ENCODE results near the gene CTNND2. TPM values are rescaled to one million over a fixed set of nuclear protein-coding genes. Genes with fewer than 3 reads are reported as not detected.
A peak's percentile ranks its signal among the peaks of the same experiment; 100 is the strongest.

The CTNND2 gene
- total RNA-seq, 1 experiment from 2014 or later: not detected

DNA sequence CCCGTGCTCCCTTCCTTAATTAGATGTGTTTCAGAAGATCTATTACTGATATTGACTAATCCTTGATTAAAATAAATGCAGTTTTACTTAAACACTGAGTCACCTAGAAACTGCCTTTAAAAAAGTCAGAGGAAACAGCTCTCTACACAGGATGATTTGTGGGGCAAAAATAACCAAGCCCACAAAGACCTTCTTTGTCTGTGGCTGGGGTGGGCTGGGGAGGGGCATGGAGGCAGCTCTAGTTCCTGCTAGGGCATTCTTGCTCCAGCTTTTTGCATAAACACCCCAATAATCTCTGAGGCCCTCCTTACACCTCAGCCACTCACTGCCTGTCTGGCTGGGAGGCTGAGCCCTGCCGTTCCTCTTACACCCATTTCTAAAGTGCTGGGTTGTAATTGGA is 915.6 kb downstream of the CTNND2 start:
- CTCF ChIA-PET: interaction anchor here (0.6 to 2.2 kb wide), 19 partner anchors 11 to 1420 kb away, joined by 3 to 8 read pairs (median 4); no protein-coding TSS in a partner anchor
- POLR2A ChIA-PET: interaction anchor here (1.1 kb wide), 1 partner anchor 12 kb away, joined by 4 read pairs; no protein-coding TSS in a partner anchor
- TF ChIP-seq, protein P1, sequence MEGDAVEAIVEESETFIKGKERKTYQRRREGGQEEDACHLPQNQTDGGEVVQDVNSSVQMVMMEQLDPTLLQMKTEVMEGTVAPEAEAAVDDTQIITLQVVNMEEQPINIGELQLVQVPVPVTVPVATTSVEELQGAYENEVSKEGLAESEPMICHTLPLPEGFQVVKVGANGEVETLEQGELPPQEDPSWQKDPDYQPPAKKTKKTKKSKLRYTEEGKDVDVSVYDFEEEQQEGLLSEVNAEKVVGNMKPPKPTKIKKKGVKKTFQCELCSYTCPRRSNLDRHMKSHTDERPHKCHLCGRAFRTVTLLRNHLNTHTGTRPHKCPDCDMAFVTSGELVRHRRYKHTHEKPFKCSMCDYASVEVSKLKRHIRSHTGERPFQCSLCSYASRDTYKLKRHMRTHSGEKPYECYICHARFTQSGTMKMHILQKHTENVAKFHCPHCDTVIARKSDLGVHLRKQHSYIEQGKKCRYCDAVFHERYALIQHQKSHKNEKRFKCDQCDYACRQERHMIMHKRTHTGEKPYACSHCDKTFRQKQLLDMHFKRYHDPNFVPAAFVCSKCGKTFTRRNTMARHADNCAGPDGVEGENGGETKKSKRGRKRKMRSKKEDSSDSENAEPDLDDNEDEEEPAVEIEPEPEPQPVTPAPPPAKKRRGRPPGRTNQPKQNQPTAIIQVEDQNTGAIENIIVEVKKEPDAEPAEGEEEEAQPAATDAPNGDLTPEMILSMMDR (IDR thresholded peaks at IDR 0.05; ENCODE audit: unreplicated experiment): no peak
- Mint-ChIP-seq H3K4me1 (ENCODE audit: insufficient read depth, unreplicated experiment) (peaks cover 5% of the 10 kb centered on the region), H3K4me3 (ENCODE audit: unreplicated experiment) (no peak overlapping the region), H3K27ac (ENCODE audit: low read depth, unreplicated experiment) (no peak overlapping the region), H3K9me3 (ENCODE audit: unreplicated experiment) (no peaks in the 10 kb centered on the region), H3K27me3 (ENCODE audit: insufficient read depth, unreplicated experiment) (peaks cover 62% of the 10 kb centered on the region), H3K36me3 (ENCODE audit: insufficient read depth, unreplicated experiment) (no peaks in the 10 kb centered on the region)
- no peak for DNase-seq (ENCODE audit: unreplicated experiment)
- intact Hi-C loops (cut with micrococcal nuclease): loop anchor here (1.0 to 10.0 kb wide), 3 partner anchors 194 to 504 kb away; no protein-coding TSS in a partner anchor
- BruUV-seq (replicated peaks): no TSS peak

DNA sequence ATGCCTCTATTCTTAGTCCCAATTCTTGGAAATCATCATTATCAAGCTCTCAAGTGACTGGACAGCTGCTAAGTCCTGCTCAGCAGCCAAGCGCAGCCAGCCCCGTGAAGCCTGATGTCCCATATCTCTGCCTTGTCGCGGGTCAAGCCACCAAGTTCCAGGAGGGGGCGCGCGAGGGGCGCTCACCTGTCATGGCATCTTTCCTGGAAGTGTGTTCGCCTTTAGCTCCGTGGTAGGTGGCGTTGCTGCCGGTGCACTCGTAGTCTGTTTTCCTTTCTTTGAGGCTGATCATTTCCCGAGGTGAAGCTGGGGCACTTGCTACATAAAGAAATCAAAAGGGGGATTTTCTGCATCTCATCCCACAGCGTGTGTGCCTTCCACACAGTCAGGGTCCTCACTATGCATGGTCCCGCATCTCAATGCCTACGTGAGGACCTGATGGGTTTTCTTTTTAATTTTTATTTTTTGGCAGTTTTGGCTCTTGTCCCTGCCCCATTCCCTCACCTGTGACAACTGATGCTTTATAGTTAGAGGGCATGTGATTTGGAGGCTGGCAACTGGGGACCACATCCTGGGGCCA is 916.2 kb downstream of the CTNND2 start:
- TF ChIP-seq, protein P1 (IDR thresholded peaks at IDR 0.05; ENCODE audit: unreplicated experiment): peak; percentile 68
- CTCF ChIA-PET: interaction anchor here (0.6 to 2.2 kb wide), 17 partner anchors 11 to 506 kb away, joined by 3 to 8 read pairs (median 4); no protein-coding TSS in a partner anchor
- POLR2A ChIA-PET: no interaction called here
- peaks cover 65% of the 10 kb centered on the region for H3K27me3 Mint-ChIP-seq (ENCODE audit: insufficient read depth, unreplicated experiment)
- no peak overlapping the region for H3K4me3 Mint-ChIP-seq (ENCODE audit: unreplicated experiment)
- no peaks in the 10 kb centered on the region for H3K36me3 Mint-ChIP-seq (ENCODE audit: insufficient read depth, unreplicated experiment)
- intact Hi-C loops (cut with micrococcal nuclease): loop anchor here (1.0 to 10.0 kb wide), 3 partner anchors 194 to 504 kb away; no protein-coding TSS in a partner anchor
- BruUV-seq (replicated peaks): no TSS peak
- H3K9me3 Mint-ChIP-seq (ENCODE audit: unreplicated experiment): no peaks in the 10 kb centered on the region
- peaks cover 5% of the 10 kb centered on the region for H3K4me1 Mint-ChIP-seq (ENCODE audit: insufficient read depth, unreplicated experiment)
- no peak overlapping the region for H3K27ac Mint-ChIP-seq (ENCODE audit: low read depth, unreplicated experiment)
- DNase-seq (ENCODE audit: unreplicated experiment): peak; percentile 70

DNA sequence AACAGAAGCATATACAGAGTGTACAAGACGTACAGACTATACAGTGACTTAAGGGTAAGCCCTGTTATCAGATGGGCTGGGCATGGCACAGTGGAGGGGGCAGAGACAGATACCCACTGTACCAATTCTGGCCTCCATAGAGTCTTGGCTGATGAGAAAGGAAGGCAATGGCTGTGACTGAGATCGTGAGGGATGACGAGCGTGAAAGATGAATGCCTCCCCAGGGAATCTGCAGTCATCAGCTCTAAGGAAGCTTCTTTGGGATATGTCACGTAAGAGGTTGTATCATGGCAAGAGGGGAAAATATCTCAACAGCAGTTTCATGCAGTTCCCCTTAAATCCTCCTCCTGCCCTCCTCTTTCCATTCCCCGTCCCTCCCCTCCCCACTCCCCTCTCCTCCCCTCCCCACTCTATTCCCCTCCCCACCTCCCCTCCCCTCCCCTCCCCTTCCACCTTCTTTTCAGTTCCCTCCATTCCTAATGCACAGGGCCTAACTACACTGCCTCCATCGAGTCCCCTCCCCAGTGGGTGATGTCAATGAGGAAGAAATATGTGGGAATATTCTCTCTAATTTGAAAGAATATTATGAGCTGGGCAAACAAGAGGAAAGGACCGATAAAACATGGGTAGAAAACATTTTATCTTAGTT is 916.8 kb downstream of the CTNND2 start:
- TF ChIP-seq, protein P1 (IDR thresholded peaks at IDR 0.05; ENCODE audit: unreplicated experiment): no peak
- Mint-ChIP-seq H3K4me3 (ENCODE audit: unreplicated experiment) (no peak overlapping the region), H3K27ac (ENCODE audit: low read depth, unreplicated experiment) (no peak overlapping the region), H3K27me3 (ENCODE audit: insufficient read depth, unreplicated experiment) (peaks cover 65% of the 10 kb centered on the region), H3K4me1 (ENCODE audit: insufficient read depth, unreplicated experiment) (peaks cover 5% of the 10 kb centered on the region), H3K36me3 (ENCODE audit: insufficient read depth, unreplicated experiment) (no peaks in the 10 kb centered on the region), H3K9me3 (ENCODE audit: unreplicated experiment) (no peaks in the 10 kb centered on the region)
- POLR2A ChIA-PET: no interaction called here
- DNase-seq (ENCODE audit: unreplicated experiment): no peak
- BruUV-seq (replicated peaks): no TSS peak
- CTCF ChIA-PET: interaction anchor here (0.7 to 2.2 kb wide), 13 partner anchors 10 to 506 kb away, joined by 3 to 8 read pairs (median 4); no protein-coding TSS in a partner anchor
- intact Hi-C loops (cut with micrococcal nuclease): loop anchor here (5.0 to 10.0 kb wide), 2 partner anchors 293 to 505 kb away; no protein-coding TSS in a partner anchor

DNA sequence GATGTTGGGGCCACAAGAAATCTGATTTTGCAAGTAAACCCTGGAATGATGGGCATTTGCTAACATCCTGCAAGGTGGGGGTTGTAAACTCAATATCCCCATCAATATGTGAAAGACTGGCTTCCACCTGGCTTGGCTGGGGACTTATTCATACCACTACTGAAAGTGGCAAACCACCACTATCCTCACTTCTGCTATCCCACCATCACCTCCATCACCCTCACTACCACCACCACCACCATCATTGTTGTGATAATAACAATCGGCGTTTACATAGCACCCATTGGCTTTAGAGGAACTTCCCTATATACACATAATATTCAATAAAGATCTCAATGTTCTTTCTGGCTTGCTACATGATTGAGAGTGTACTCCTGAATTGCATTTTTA is 918.5 kb downstream of the CTNND2 start:
- BruUV-seq (replicated peaks): no TSS peak
- Mint-ChIP-seq H3K27ac (ENCODE audit: low read depth, unreplicated experiment) (no peak overlapping the region), H3K9me3 (ENCODE audit: unreplicated experiment) (no peaks in the 10 kb centered on the region), H3K4me3 (ENCODE audit: unreplicated experiment) (no peak overlapping the region), H3K27me3 (ENCODE audit: insufficient read depth, unreplicated experiment) (peaks cover 60% of the 10 kb centered on the region), H3K36me3 (ENCODE audit: insufficient read depth, unreplicated experiment) (no peaks in the 10 kb centered on the region), H3K4me1 (ENCODE audit: insufficient read depth, unreplicated experiment) (peaks cover 5% of the 10 kb centered on the region)
- ChIA-PET CTCF (interaction anchor here (0.6 to 1.0 kb wide), 3 partner anchors 44 to 533 kb away, joined by 3 to 4 read pairs (median 3); no protein-coding TSS in a partner anchor), POLR2A (no interaction called here)
- TF ChIP-seq, protein P1 (IDR thresholded peaks at IDR 0.05; ENCODE audit: unreplicated experiment): no peak
- no peak for DNase-seq (ENCODE audit: unreplicated experiment)
- intact Hi-C loops (cut with micrococcal nuclease): loop anchor here (5.0 to 10.0 kb wide), 2 partner anchors 291 to 507 kb away; no protein-coding TSS in a partner anchor

Measured in MCF 10A (cell line).